ENCODE measurements around the gene OR2AG1.

Gene OR2AG1

GRCh38 chr11:6782720-6783119 is at the start of gene OR2AG1:
TSS of gene OR2AG1 (plus strand) at chr11:6783020. CDS start at chr11:6785038, 2,018 bp downstream.
- DNase-seq = no peak

- DNase-seq = no peak
Measured at GRCh38 chr11:6733326-6734275, 49.2 kb upstream of the OR2AG1 start.

- no peak for DNase-seq
Measured at GRCh38 chr11:6734616-6735015, 48.2 kb upstream of the OR2AG1 start.

GRCh38 chr11:6735306-6735705 is 47.5 kb upstream of the OR2AG1 start:
- DNase-seq = no peak

GRCh38 chr11:6736495-6737121 is 46.2 kb upstream of the OR2AG1 start:
- no peak for DNase-seq

GRCh38 chr11:6737872-6738466 is 44.9 kb upstream of the OR2AG1 start:
- DNase-seq = peak in 2 of 56 donors; percentile 6 to 42

- no peak for DNase-seq
Measured at GRCh38 chr11:6738590-6738989, 44.2 kb upstream of the OR2AG1 start.

GRCh38 chr11:6742260-6742659 is 40.6 kb upstream of the OR2AG1 start:
- DNase-seq = no peak

- DNase-seq = no peak
Measured at GRCh38 chr11:6745018-6745417, 37.8 kb upstream of the OR2AG1 start.

- DNase-seq = no peak
Measured at GRCh38 chr11:6745465-6746015, 37.3 kb upstream of the OR2AG1 start.

- no peak for DNase-seq
Measured at GRCh38 chr11:6746086-6746618, 36.7 kb upstream of the OR2AG1 start.

- no peak for DNase-seq
Measured at GRCh38 chr11:6746626-6747025, 36.2 kb upstream of the OR2AG1 start.

GRCh38 chr11:6747097-6747668 is 35.6 kb upstream of the OR2AG1 start:
- DNase-seq = no peak

- DNase-seq = peak in 3 of 56 donors; percentile 3 to 47 (median 15)
Measured at GRCh38 chr11:6755303-6755952, 27.4 kb upstream of the OR2AG1 start.

- no peak for DNase-seq
Measured at GRCh38 chr11:6755953-6756347, 26.9 kb upstream of the OR2AG1 start.

GRCh38 chr11:6757373-6757967 is 25.4 kb upstream of the OR2AG1 start:
- peak in 38 of 56 donors; percentile 3 to 78 (median 26) for DNase-seq

GRCh38 chr11:6771926-6772893 is 10.6 kb upstream of the OR2AG1 start, which contains the start of gene OR2AG2:
TSS of gene OR2AG2 (minus strand) at chr11:6771976. CDS start at chr11:6768957, 3,019 bp downstream.
- peak in 1 of 56 donors; percentile 22 for DNase-seq

- DNase-seq = no peak
Measured at GRCh38 chr11:6778518-6778917, 4.3 kb upstream of the OR2AG1 start.

GRCh38 chr11:6780829-6781228 is 2.0 kb upstream of the OR2AG1 start:
- DNase-seq = no peak
